ENCODE results near the gene SLC2A11. TPM values are rescaled to one million over a fixed set of nuclear protein-coding genes. Genes with fewer than 3 reads are reported as not detected.

SLC2A11 gene
- total RNA-seq, 1 donor from 2014 or later = 19.6 TPM

DNA sequence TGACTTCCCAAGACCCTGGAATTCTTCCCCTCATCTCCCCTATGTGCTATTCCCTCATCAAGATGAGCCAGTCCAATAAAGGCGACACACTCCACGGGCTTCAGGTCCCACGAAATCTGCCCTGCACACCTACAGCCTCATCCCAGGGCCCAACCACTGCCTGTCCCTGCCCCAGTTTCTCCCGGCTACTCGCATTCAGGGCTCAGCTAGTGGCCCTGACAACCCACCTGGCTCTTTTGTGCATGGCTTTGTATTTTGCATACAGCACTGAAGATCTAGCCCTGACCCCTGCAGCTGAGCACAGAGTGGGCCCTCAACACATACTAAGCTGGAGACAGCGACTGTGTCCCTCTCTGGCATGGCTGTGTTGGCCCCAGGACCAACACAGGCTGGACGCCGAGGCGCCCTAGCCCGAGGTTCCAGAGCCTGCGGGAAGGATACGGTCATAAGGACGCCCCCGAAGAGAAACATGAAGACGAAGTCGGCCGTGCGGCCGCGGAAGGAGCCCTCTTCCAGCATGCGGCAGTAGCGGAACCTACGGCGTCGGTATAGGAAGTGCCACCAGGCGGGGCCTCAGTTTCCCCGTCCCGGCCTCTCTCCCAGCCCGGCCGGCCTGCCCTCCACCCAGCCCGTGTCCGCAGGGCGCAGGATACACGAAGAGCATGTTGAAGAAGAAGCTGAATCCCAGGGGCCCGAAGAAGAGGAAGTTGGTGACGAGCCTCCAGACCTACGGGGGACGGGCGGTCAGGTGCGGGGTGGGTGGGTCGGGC lies 19.6 kb upstream of the SLC2A11 start:
- Histone ChIP-seq H3K4me3 (ENCODE audit: insufficient read depth, low read depth, low read length) (no peak overlapping the region), H3K27ac (ENCODE audit: low read depth, low read length) (no peak overlapping the region), H3K4me1 (ENCODE audit: insufficient read depth, low read length) (peaks cover 3% of the 10 kb centered on the region), H3K27me3 (ENCODE audit: insufficient read depth, low read length) (no peaks in the 10 kb centered on the region), H3K36me3 (ENCODE audit: insufficient read depth, low read length) (peaks cover 4% of the 10 kb centered on the region), H3K4me2 (ENCODE audit: low read length) (peak overlapping the region; percentile 87), H3K9ac (ENCODE audit: low read length) (peak overlapping the region; percentile 31), H2AFZ (ENCODE audit: low read depth, low read length) (no peak overlapping the region), H3K9me3 (ENCODE audit: insufficient read depth, low read depth, low read length) (no peaks in the 10 kb centered on the region), H4K20me1 (ENCODE audit: insufficient read depth, low read length) (peaks cover 22% of the 10 kb centered on the region), H3K79me2 (ENCODE audit: insufficient read depth, low read length) (no peaks in the 10 kb centered on the region)
- Mint-ChIP-seq H3K4me3 (ENCODE audit: unreplicated experiment) (peak overlapping the region; percentile 81), H3K36me3 (ENCODE audit: low read depth, unreplicated experiment) (peaks cover 5% of the 10 kb centered on the region), H3K4me1 (ENCODE audit: low read depth, unreplicated experiment) (peaks cover 2% of the 10 kb centered on the region), H3K27me3 (ENCODE audit: low read depth, unreplicated experiment) (peaks cover 10% of the 10 kb centered on the region), H3K9me3 (ENCODE audit: unreplicated experiment) (no peaks in the 10 kb centered on the region), H3K27ac (ENCODE audit: unreplicated experiment) (peak overlapping the region; percentile 78)
- DNase-seq (ENCODE audit: low read depth) (no peak), FAIRE-seq (no peak)
- TF ChIP-seq EZH2 (IDR thresholded peaks at IDR 0.05; ENCODE audit: insufficient read depth, low read length) = no peak
- TF ChIP-seq, protein P1, sequence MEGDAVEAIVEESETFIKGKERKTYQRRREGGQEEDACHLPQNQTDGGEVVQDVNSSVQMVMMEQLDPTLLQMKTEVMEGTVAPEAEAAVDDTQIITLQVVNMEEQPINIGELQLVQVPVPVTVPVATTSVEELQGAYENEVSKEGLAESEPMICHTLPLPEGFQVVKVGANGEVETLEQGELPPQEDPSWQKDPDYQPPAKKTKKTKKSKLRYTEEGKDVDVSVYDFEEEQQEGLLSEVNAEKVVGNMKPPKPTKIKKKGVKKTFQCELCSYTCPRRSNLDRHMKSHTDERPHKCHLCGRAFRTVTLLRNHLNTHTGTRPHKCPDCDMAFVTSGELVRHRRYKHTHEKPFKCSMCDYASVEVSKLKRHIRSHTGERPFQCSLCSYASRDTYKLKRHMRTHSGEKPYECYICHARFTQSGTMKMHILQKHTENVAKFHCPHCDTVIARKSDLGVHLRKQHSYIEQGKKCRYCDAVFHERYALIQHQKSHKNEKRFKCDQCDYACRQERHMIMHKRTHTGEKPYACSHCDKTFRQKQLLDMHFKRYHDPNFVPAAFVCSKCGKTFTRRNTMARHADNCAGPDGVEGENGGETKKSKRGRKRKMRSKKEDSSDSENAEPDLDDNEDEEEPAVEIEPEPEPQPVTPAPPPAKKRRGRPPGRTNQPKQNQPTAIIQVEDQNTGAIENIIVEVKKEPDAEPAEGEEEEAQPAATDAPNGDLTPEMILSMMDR (IDR thresholded peaks at IDR 0.05; ENCODE audit: insufficient read depth, low read depth, low read length) = no peak

DNA sequence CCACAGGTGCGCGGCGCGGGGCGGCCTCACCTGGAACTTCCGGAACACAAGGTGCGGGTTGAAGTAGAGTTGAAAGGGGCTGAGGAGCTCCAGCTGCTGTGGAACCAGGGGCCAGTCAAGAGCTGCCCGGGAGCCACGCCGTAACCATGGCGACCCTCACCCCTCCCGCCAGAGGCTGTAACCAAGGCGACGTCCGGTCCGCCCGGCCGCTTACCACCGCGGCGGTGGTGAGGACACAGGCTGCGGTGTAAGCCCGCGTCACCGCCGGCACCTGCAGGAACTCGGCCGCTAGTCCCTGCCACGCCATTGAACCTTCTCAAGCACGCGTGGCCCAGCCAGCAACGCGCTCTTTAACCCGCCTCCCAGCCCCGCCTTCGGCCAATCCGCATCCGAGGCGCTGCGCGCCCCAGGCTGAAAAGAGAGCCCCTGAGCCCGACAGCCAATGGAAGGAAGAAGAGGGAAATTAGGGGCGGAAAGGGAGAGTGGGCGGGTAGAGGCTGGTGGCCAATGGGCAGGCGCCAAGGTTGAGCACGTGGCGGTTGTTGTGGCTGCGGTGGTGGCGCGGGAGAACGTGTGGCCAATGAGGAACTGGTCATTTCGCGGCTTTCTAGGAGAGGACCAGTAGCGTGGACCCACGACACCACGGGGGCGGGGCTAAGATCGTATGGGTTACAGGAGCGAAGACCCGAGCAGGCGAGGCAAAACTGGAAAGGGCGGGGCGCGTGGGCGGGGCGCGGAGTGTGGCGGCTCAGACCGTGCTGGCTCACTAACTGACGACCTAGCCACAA lies 18.8 kb upstream of the SLC2A11 start, which contains the start of gene DERL3:
Gene DERL3, minus strand, starts transcription at position 326 of the 788 bp plus-strand sequence. Its CDS starts 19 bp downstream, at position 307.
- Mint-ChIP-seq H3K4me1 (ENCODE audit: low read depth, unreplicated experiment) (peaks cover 2% of the 10 kb centered on the region), H3K36me3 (ENCODE audit: low read depth, unreplicated experiment) (peaks cover 3% of the 10 kb centered on the region), H3K27ac (ENCODE audit: unreplicated experiment) (peak within 1 kb of the TSS; percentile 78), H3K9me3 (ENCODE audit: unreplicated experiment) (no peaks in the 10 kb centered on the region), H3K27me3 (ENCODE audit: low read depth, unreplicated experiment) (peaks cover 10% of the 10 kb centered on the region), H3K4me3 (ENCODE audit: unreplicated experiment) (peak within 1 kb of the TSS; percentile 81)
- Histone ChIP-seq H4K20me1 (ENCODE audit: insufficient read depth, low read length) (peaks cover 16% of the 10 kb centered on the region), H3K27me3 (ENCODE audit: insufficient read depth, low read length) (no peaks in the 10 kb centered on the region), H3K9me3 (ENCODE audit: insufficient read depth, low read depth, low read length) (no peaks in the 10 kb centered on the region), H3K36me3 (ENCODE audit: insufficient read depth, low read length) (peaks cover 4% of the 10 kb centered on the region), H3K4me2 (ENCODE audit: low read length) (peak within 1 kb of the TSS; percentile 87), H3K4me3 (ENCODE audit: insufficient read depth, low read depth, low read length) (peak within 1 kb of the TSS; percentile 54), H3K9ac (ENCODE audit: low read length) (peak within 1 kb of the TSS; percentile 54), H3K4me1 (ENCODE audit: insufficient read depth, low read length) (peaks cover 3% of the 10 kb centered on the region), H3K27ac (ENCODE audit: low read depth, low read length) (no peak within 1 kb of the TSS), H3K79me2 (ENCODE audit: insufficient read depth, low read length) (no peaks in the 10 kb centered on the region), H2AFZ (ENCODE audit: low read depth, low read length) (peak within 1 kb of the TSS; percentile 76)
- FAIRE-seq = no peak
- DNase-seq (ENCODE audit: low read depth) = peak; percentile 96
- TF ChIP-seq, protein P1 (IDR thresholded peaks at IDR 0.05; ENCODE audit: insufficient read depth, low read depth, low read length) = no peak
- no peak for TF ChIP-seq EZH2 (IDR thresholded peaks at IDR 0.05; ENCODE audit: insufficient read depth, low read length)

All from astrocyte (in vitro differentiated cells and primary cell).